ENCODE measurements around the gene SLC25A28.
A peak's percentile ranks its signal among the peaks of the same experiment; 100 is the strongest.
"Not testable (repeated sequence)": the region's sequence is repeated elsewhere in the genome, so short reads cannot be mapped to it uniquely, and the experiment has no call there.

Gene SLC25A28

DNA sequence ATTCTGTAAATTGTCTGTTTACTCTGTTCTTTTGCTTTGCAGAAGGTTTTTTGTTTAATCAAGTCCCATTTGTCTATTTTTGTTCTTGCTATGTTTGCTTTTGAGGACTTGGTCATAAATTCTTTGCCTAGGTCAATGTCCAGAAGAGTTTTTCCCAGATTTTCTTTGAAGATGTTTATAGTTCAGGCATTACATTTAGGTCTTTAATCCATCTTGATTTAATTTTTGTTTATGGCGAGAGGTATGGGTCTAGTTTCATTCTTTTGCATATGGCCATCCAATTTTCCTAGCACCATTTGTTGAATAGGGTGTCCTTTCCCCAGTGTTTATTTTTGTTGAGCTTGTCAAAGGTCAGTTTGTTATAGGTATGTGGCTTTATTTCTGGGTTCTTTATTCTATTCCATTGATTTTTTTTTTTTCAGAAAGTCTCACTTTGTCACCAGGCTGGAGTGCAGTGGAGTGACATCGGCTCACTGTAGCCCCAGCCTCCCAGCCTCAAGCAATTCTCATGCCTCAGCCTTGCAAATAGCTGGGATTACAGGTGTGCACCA is 27.4 kb upstream of the SLC25A28 start:
- H3K4me1 Mint-ChIP-seq (ENCODE audit: low read depth), result no peaks in the 10 kb centered on the region
- no peak overlapping the region for H3K27ac Mint-ChIP-seq
- no peak for DNase-seq
- H3K27me3 Mint-ChIP-seq, result peaks cover 62% of the 10 kb centered on the region
- H3K4me3 Mint-ChIP-seq, result no peak overlapping the region
- peaks cover 2% of the 10 kb centered on the region for H3K9me3 Mint-ChIP-seq
- H3K36me3 Mint-ChIP-seq (ENCODE audit: low read depth), result no peaks in the 10 kb centered on the region

DNA sequence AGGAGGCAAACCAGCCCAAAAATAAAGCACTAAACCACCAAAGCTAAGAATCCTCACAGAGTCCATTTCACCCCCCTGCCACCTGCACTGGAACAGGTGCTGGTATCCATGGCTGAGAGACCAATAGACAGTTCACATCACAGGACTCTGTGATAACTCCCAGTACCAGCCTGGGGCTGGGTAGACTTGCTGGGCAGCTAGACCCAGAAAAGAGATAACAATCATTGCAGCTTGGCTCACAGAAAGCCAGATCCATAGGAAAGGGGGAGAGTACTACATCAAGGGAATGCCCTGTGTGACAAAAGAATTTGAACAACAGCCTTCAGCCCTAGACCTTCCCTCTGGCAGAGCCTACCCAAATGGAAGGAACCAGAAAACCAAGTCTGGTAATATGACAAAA is 13.6 kb upstream of the SLC25A28 start:
- H3K4me1 Mint-ChIP-seq (ENCODE audit: low read depth), result no peaks in the 10 kb centered on the region
- no peaks in the 10 kb centered on the region for H3K36me3 Mint-ChIP-seq (ENCODE audit: low read depth)
- DNase-seq, result no peak
- H3K4me3 Mint-ChIP-seq, result no peak overlapping the region
- peaks cover 58% of the 10 kb centered on the region for H3K27me3 Mint-ChIP-seq
- no peaks in the 10 kb centered on the region for H3K9me3 Mint-ChIP-seq
- H3K27ac Mint-ChIP-seq, result no peak overlapping the region

DNA sequence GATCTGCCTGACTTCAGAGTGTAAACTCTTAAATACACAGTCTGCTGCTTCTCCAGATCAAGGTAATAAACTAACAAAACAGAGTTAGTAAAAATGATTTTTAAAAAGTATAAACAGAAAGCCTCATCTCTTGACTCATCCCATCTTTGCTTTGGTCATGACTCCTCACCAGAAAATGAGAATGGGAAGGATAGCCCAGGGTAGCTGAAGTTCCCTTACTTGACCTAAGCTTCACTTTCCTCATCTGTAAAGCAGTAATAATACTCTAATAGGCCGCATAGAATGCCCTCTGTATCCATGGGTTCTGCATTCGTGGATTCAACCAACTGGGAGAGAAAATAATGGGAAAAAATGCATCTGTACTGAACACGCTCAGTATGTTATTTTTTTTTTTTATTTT is 11.3 kb upstream of the SLC25A28 start:
- no peak for DNase-seq
- Mint-ChIP-seq H3K4me1 (ENCODE audit: low read depth) (peaks cover 2% of the 10 kb centered on the region), H3K4me3 (no peak overlapping the region), H3K9me3 (no peaks in the 10 kb centered on the region), H3K27me3 (peaks cover 35% of the 10 kb centered on the region), H3K27ac (no peak overlapping the region), H3K36me3 (ENCODE audit: low read depth) (no peaks in the 10 kb centered on the region)

DNA sequence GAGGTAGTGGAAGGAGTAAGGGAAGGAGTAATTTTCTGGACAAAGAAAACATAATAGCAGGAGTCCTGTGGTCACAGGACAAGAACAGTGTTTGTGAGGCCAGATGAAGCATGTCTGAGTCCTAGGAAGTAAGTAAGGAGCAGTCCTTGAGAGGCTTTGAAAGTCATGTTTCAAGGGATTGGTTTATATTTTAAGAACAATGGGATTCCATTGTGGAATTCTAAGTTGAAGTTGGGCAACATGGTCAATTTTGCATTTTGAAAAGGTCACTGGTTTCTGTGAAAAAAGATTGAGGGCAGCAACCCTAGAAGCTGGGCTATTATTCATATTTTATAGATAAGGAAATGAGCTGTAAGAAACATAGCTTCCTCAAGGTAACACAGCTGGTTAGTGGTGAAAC is 10.8 kb upstream of the SLC25A28 start:
- Mint-ChIP-seq H3K4me3 (no peak overlapping the region), H3K9me3 (no peaks in the 10 kb centered on the region), H3K4me1 (ENCODE audit: low read depth) (peaks cover 2% of the 10 kb centered on the region), H3K36me3 (ENCODE audit: low read depth) (no peaks in the 10 kb centered on the region), H3K27me3 (peaks cover 31% of the 10 kb centered on the region), H3K27ac (no peak overlapping the region)
- no peak for DNase-seq

DNA sequence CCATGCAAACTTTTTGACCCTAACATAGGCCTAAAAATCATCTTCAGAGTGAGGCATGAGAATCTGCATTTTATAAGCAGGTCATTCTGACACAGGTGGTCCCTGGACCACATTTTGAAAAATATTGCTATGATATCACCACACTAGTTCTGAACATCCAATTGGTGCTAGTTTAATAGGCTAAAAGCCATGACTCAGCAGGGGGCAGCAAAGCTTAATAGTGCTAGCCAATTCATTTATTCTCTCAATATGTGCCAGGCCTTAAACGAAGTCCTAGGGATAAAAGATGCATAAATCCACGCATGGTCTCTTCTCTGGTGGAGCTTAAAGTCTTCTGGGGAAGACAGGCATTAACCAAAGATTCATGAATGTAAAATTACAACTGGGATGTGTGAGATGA is 10.2 kb upstream of the SLC25A28 start:
- Mint-ChIP-seq H3K9me3 (no peaks in the 10 kb centered on the region), H3K4me1 (ENCODE audit: low read depth) (peaks cover 2% of the 10 kb centered on the region), H3K27ac (no peak overlapping the region), H3K4me3 (no peak overlapping the region), H3K27me3 (peaks cover 31% of the 10 kb centered on the region), H3K36me3 (ENCODE audit: low read depth) (no peaks in the 10 kb centered on the region)
- DNase-seq, result no peak

DNA sequence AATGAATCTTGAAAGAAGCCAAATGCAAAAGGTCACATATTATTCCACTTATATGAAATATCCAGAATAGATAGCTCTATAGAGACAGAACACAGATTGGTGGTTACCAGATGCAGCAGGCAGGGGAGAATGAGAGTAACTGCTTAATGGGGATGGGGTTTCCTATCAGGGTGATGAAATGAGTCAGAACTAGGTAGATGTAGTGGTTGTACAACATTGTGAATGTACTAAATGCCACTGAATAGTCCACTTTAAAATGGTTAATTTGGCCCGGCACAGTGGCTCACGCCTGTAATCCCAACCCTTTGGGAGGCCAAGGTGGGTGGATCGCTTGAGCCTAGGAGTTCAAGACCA is 9.4 kb upstream of the SLC25A28 start:
- H3K27me3 Mint-ChIP-seq, result peaks cover 24% of the 10 kb centered on the region
- no peak for DNase-seq
- H3K27ac Mint-ChIP-seq, result no peak overlapping the region
- no peak overlapping the region for H3K4me3 Mint-ChIP-seq
- H3K9me3 Mint-ChIP-seq, result no peaks in the 10 kb centered on the region
- H3K4me1 Mint-ChIP-seq (ENCODE audit: low read depth), result peaks cover 2% of the 10 kb centered on the region
- no peaks in the 10 kb centered on the region for H3K36me3 Mint-ChIP-seq (ENCODE audit: low read depth)

DNA sequence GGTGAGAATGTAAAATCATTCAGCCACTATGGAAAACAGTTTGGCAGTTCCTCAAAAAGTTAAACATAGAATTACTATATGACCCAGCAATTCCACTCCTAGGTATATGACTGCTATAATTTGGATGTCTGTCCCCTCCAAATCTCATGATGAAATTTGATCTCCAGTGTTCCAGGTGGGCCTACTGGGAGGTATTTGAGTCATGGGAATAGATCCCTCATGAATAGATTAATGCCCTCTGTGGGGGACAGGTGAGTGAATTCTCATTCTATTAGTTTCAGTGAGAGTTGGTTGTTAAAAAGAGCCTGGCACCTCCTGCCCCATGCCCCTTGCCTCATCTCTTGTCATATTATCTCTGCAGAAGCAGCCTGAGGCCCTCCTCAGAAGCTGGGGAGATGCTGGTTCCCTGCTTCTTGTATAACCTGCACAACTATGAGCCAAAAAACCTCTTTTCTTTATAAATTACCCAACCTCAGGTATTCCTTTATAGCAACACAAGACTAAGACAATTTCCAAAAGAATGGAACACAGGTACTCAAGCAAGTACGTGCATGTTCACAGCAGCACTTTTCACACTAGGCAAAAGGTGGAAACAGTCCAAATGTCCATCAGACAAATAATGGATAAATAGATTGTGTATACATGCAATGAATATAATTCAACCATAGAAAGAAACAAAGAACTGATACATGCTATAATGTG is 8.8 kb upstream of the SLC25A28 start:
- peaks cover 19% of the 10 kb centered on the region for H3K27me3 Mint-ChIP-seq
- DNase-seq, result no peak
- no peaks in the 10 kb centered on the region for H3K9me3 Mint-ChIP-seq
- H3K4me1 Mint-ChIP-seq (ENCODE audit: low read depth), result peaks cover 2% of the 10 kb centered on the region
- no peak overlapping the region for H3K27ac Mint-ChIP-seq
- no peaks in the 10 kb centered on the region for H3K36me3 Mint-ChIP-seq (ENCODE audit: low read depth)
- H3K4me3 Mint-ChIP-seq, result no peak overlapping the region

DNA sequence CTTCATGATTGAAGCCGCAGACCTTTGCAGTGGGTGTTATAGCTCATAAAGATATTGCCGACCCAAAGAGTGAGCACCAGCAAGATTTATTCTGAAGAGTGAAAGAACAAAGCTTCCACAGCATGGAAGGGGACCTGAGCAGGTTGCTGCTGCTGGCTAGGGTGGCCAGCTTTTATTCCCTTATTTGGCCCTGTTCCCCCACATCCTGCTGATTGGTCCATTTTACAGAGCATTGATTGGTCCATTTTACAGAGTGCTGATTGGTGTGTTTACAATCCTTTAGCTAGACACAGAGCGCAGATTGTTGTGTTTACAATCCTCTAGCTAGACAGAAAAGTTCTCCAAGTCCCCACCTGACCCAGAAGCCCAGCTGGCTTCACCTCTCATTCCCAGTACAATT is 4.9 kb upstream of the SLC25A28 start:
- H3K4me1 Mint-ChIP-seq (ENCODE audit: low read depth), result peaks cover 16% of the 10 kb centered on the region
- not testable (repeated sequence) for DNase-seq; H3K27ac Mint-ChIP-seq; H3K9me3 Mint-ChIP-seq; H3K36me3 Mint-ChIP-seq (ENCODE audit: low read depth); H3K27me3 Mint-ChIP-seq; H3K4me3 Mint-ChIP-seq

DNA sequence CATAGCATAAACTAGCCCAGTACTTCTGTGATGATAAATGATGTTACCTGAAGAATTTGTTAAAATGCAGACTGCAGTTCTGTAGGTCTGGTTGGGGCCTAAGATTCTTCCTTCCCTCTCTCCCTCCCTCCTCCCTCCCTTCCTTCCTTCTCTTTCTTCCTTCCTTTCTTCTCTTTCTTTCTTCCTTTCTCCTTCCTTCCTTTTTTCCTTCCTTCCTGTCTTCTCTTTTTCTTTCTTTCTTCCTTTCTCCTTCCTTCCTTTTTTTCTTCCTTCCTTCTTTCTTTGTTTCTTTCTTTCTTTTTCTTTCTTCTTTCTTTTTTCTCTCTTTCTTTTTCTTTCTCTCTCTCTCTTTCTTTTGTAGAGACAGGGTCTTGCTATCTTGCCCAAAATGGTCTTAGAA is 3.7 kb upstream of the SLC25A28 start:
- Mint-ChIP-seq H3K27ac (no peak overlapping the region), H3K4me1 (ENCODE audit: low read depth) (peaks cover 19% of the 10 kb centered on the region), H3K9me3 (no peaks in the 10 kb centered on the region), H3K4me3 (no peak overlapping the region), H3K36me3 (ENCODE audit: low read depth) (peaks cover 10% of the 10 kb centered on the region), H3K27me3 (no peaks in the 10 kb centered on the region)
- no peak for DNase-seq

DNA sequence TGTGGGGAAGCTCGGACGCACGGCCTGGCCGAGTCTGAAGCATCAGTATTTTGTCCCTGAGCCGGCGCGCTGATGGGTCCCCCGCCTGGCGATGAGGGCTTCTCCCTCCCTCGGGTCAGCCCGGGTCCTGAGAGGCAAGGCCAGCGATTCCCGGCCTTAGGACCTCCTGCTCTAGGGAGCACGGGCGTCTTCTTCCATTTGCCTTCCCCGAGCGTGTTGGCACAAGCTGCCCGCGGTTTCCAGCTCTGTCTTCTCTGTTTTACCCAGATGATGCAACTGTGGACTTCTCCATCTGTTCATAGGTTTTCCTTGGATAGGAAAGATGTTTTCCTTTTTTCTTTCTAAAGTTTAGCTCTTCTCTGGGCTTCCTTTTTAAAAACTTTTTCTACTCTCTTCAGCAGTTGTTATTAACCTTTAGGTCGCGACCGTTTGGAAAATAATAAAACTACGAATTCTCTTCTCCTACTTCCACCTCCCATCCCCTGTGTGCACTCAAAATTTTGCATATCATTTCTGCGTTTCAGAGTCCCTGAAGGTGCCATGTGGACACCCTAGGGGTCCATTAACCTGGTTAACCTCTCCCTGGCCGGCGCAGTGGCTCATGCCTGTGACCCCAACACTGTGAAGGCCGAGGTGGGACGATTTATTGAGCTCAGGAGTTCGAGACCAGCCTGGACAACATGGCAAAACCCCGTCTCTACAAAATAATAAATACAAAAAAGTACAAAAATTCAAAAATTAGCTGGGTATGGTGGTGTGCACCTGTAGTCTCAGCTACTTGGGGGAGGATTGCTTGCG is 1.4 kb upstream of the SLC25A28 start:
- DNase-seq, result no peak
- no peaks in the 10 kb centered on the region for H3K9me3 Mint-ChIP-seq
- no peaks in the 10 kb centered on the region for H3K27me3 Mint-ChIP-seq
- peaks cover 40% of the 10 kb centered on the region for H3K4me1 Mint-ChIP-seq (ENCODE audit: low read depth)
- H3K27ac Mint-ChIP-seq, result peak overlapping the region; percentile 98
- H3K4me3 Mint-ChIP-seq, result peak overlapping the region; percentile 83
- H3K36me3 Mint-ChIP-seq (ENCODE audit: low read depth), result peaks cover 33% of the 10 kb centered on the region

DNA sequence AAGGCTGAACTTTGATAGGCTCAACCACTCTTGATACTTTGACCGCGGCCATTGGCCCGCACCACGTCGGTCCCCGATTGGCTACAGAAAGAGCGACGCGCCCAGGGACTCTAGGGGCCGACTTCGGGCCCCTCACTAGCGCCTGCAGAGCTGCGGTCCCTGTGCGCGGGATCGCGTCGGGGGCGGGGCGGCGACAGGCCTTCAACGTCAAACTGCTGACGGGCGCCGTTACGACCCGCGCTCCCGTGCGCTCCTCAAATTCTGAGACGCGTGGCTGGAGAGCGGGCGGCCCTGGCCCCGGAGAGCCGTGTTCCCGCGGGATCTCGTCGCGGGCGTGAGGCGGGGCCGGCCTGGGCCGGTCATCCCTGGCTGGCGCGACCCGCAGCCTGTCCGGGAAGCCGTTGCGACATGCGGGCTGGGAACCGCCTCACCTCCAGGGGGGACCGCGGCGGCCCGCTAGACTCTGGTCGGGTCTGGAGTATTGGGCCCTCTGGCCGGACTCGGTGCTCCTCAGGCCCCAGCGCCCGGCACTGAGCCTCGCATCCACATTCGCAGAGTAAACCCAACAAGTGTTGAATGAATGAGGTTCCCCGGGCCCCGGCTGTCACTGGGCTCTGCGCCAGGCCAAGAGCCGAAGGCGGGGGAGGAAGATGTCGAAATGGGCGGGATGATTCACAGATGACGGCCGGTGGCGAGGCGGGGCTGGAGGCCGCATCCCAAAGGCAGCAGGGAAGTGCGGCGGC is 643 bp upstream of the SLC25A28 start:
- Mint-ChIP-seq H3K9me3 (no peaks in the 10 kb centered on the region), H3K27ac (peak overlapping the region; percentile 98), H3K4me3 (peak overlapping the region; percentile 83), H3K36me3 (ENCODE audit: low read depth) (peaks cover 40% of the 10 kb centered on the region), H3K4me1 (ENCODE audit: low read depth) (peaks cover 46% of the 10 kb centered on the region), H3K27me3 (no peaks in the 10 kb centered on the region)
- peak; percentile 90 for DNase-seq

DNA sequence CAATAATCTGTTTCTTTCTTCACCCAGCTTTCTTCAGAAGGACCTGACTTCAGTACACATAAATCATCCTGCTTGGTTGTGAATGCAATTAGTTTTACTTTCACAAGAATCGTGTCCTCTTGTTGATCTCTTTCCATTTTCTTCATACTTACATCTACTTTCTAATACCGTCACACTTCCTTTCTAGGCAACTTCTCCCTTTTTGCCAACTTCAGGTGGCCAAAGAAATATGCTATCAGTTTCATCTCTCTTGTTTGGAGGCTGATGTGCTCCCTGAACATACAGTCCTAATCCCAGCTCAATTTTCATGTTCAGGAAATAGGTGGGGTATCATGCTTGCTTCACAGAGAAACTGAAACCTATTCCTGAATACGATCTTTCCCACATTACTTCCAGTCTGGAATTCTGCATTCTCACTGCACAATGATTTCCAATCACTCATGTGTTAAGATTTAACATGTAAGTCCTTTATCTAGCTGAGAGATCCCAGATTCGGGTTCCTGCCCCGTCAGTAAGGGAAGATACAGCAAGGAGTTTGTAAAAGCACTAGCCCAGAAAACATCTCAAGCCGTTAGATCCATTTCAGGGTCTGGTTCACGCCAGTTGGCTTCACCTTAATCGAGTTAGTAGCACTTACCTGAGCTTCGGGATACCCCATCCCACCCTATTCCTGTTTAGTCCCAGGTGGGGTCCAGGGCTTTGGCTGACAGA is 994 bp downstream of the SLC25A28 start:
- H3K9me3 Mint-ChIP-seq, result no peaks in the 10 kb centered on the region
- H3K36me3 Mint-ChIP-seq (ENCODE audit: low read depth), result peaks cover 57% of the 10 kb centered on the region
- H3K27ac Mint-ChIP-seq, result peak overlapping the region; percentile 91
- no peaks in the 10 kb centered on the region for H3K27me3 Mint-ChIP-seq
- peaks cover 62% of the 10 kb centered on the region for H3K4me1 Mint-ChIP-seq (ENCODE audit: low read depth)
- H3K4me3 Mint-ChIP-seq, result peak overlapping the region; percentile 83
- DNase-seq, result no peak

DNA sequence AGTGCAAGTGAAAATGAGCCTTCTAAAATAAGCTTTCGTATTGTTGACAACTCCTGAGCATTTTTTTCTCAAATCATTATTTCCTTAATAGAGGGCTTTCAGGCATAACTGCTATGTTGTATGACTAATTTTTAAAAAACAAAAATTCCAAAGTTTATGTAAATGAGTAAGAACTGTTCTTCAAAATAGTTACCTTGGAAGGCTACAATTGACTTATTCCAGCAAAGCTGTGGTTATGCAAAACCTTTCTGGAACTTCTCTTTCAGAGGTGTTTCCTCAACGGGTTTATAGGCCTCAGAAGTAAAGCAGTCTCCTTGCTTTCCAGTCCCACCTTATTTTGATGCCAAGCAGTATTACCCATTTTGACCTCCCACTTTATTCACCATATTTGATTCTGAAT is 2.5 kb downstream of the SLC25A28 start:
- DNase-seq, result no peak
- peaks cover 68% of the 10 kb centered on the region for H3K4me1 Mint-ChIP-seq (ENCODE audit: low read depth)
- H3K36me3 Mint-ChIP-seq (ENCODE audit: low read depth), result peaks cover 72% of the 10 kb centered on the region
- peak overlapping the region; percentile 83 for H3K4me3 Mint-ChIP-seq
- peak overlapping the region; percentile 71 for H3K27ac Mint-ChIP-seq
- H3K9me3 Mint-ChIP-seq, result no peaks in the 10 kb centered on the region
- no peaks in the 10 kb centered on the region for H3K27me3 Mint-ChIP-seq

DNA sequence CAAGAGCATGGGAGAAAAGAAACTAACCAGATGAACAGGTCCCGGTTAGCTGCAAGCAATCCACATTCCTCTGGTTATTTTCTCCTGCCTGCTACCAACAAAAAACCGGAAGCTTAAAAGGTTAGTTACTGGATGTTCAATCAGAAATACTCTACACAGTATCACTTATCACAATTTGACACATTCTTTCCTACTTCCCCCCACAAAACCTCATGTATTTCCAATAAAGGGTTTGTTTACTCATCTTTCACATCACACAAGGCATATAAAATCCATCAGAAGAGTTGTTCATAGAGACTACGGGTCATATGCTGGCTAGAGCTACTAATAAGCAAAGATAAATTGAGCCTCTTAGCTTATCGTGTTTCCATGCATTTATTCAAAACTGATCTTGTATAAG is 4.8 kb downstream of the SLC25A28 start:
- peak overlapping the region; percentile 27 for H3K4me3 Mint-ChIP-seq
- peaks cover 95% of the 10 kb centered on the region for H3K36me3 Mint-ChIP-seq (ENCODE audit: low read depth)
- H3K9me3 Mint-ChIP-seq, result no peaks in the 10 kb centered on the region
- no peak for DNase-seq
- H3K27me3 Mint-ChIP-seq, result no peaks in the 10 kb centered on the region
- peaks cover 64% of the 10 kb centered on the region for H3K4me1 Mint-ChIP-seq (ENCODE audit: low read depth)
- H3K27ac Mint-ChIP-seq, result peak overlapping the region; percentile 87
